ENCODE measurements around the gene PTH2R.
"Not testable (repeated sequence)": the region's sequence is repeated elsewhere in the genome, so short reads cannot be mapped to it uniquely, and the experiment has no call there.

The PTH2R gene

GRCh38 chr2:208386541-208386940 lies 20.1 kb upstream of the PTH2R start:
- in situ Hi-C loops (cut with MboI; ENCODE audit: low sequenced_read_pairs): no loop called here

- in situ Hi-C loops (cut with MboI; ENCODE audit: low sequenced_read_pairs): no loop called here
Observed at GRCh38 chr2:208389940-208390339, 16.7 kb upstream of the PTH2R start.

- in situ Hi-C loops (cut with MboI; ENCODE audit: low sequenced_read_pairs): no loop called here
Observed at GRCh38 chr2:208392300-208392699, 14.3 kb upstream of the PTH2R start.

- in situ Hi-C loops (cut with MboI; ENCODE audit: low sequenced_read_pairs): not testable (repeated sequence)
Observed at GRCh38 chr2:208396796-208397195, 9.8 kb upstream of the PTH2R start.

- in situ Hi-C loops (cut with MboI; ENCODE audit: low sequenced_read_pairs): no loop called here
Observed at GRCh38 chr2:208399201-208399600, 7.4 kb upstream of the PTH2R start.

GRCh38 chr2:208407667-208408066 lies 1.1 kb downstream of the PTH2R start:
- in situ Hi-C loops (cut with MboI; ENCODE audit: low sequenced_read_pairs): loop anchor here (25.0 kb wide), 1 partner anchor 1530 kb away; no protein-coding TSS in a partner anchor

GRCh38 chr2:208413931-208414330 lies 7.3 kb downstream of the PTH2R start:
- in situ Hi-C loops (cut with MboI; ENCODE audit: low sequenced_read_pairs): loop anchor here (25.0 kb wide), 1 partner anchor 1523 kb away; no protein-coding TSS in a partner anchor

- in situ Hi-C loops (cut with MboI; ENCODE audit: low sequenced_read_pairs): loop anchor here (25.0 kb wide), 1 partner anchor 1522 kb away; no protein-coding TSS in a partner anchor
Observed at GRCh38 chr2:208415255-208415654, 8.7 kb downstream of the PTH2R start.

- in situ Hi-C loops (cut with MboI; ENCODE audit: low sequenced_read_pairs): loop anchor here (25.0 kb wide), 1 partner anchor 1521 kb away; no protein-coding TSS in a partner anchor
Observed at GRCh38 chr2:208415897-208416296, 9.3 kb downstream of the PTH2R start.

- in situ Hi-C loops (cut with MboI; ENCODE audit: low sequenced_read_pairs): no loop called here
Observed at GRCh38 chr2:208426412-208427045, 19.9 kb downstream of the PTH2R start.

- in situ Hi-C loops (cut with MboI; ENCODE audit: low sequenced_read_pairs): no loop called here
Observed at GRCh38 chr2:208437755-208438154, 31.2 kb downstream of the PTH2R start.

- in situ Hi-C loops (cut with MboI; ENCODE audit: low sequenced_read_pairs): no loop called here
Observed at GRCh38 chr2:208440716-208441115, 34.1 kb downstream of the PTH2R start.

GRCh38 chr2:208441951-208442350 lies 35.4 kb downstream of the PTH2R start:
- in situ Hi-C loops (cut with MboI; ENCODE audit: low sequenced_read_pairs): no loop called here

- in situ Hi-C loops (cut with MboI; ENCODE audit: low sequenced_read_pairs): not testable (repeated sequence)
Observed at GRCh38 chr2:208447447-208447846, 40.9 kb downstream of the PTH2R start.

GRCh38 chr2:208451061-208451460 lies 44.5 kb downstream of the PTH2R start:
- in situ Hi-C loops (cut with MboI; ENCODE audit: low sequenced_read_pairs): no loop called here

GRCh38 chr2:208454861-208455260 lies 48.3 kb downstream of the PTH2R start:
- in situ Hi-C loops (cut with MboI; ENCODE audit: low sequenced_read_pairs): no loop called here

- in situ Hi-C loops (cut with MboI; ENCODE audit: low sequenced_read_pairs): no loop called here
Observed at GRCh38 chr2:208463721-208464120, 57.1 kb downstream of the PTH2R start.

GRCh38 chr2:208464205-208464604 lies 57.6 kb downstream of the PTH2R start:
- in situ Hi-C loops (cut with MboI; ENCODE audit: low sequenced_read_pairs): no loop called here

- in situ Hi-C loops (cut with MboI; ENCODE audit: low sequenced_read_pairs): no loop called here
Observed at GRCh38 chr2:208466151-208466919, 59.7 kb downstream of the PTH2R start.

- in situ Hi-C loops (cut with MboI; ENCODE audit: low sequenced_read_pairs): no loop called here
Observed at GRCh38 chr2:208466920-208467298, 60.3 kb downstream of the PTH2R start.

GRCh38 chr2:208467564-208467963 lies 61.0 kb downstream of the PTH2R start:
- in situ Hi-C loops (cut with MboI; ENCODE audit: low sequenced_read_pairs): no loop called here

- in situ Hi-C loops (cut with MboI; ENCODE audit: low sequenced_read_pairs): no loop called here
Observed at GRCh38 chr2:208477741-208478140, 71.1 kb downstream of the PTH2R start.

All from HL-60/S4 (cell line).